Aorta (tissue), 5 donors: ENCODE measurements around the gene PRDM12. TPM values are rescaled to one million over a fixed set of nuclear protein-coding genes. Genes with fewer than 3 reads are reported as not detected.
A peak's percentile ranks its signal among the peaks of the same experiment; 100 is the strongest.

Experiments used
- ATAC-seq: fragments of 200-7000 bp; cut with Tn5 transposase; one replicate; pipeline ENCODE4 v1.9.1; 2022; ENCODE audit warnings: moderate library complexity; ENCODE audit not compliant: low FRiP score
- DNase-seq, 2 donors: peaks; one replicate each; pipeline ENCODE4 v3.0.0-alpha.2; 2020
- H3K27ac ChIP-seq, 2 donors: one replicate each; pipeline ENCODE4 v1.5.1; 2013; ENCODE audit warnings: low read length in 2 of 2, mild to moderate bottlenecking in 2 of 2, moderate library complexity in 2 of 2, control low read depth in 1 of 2, inconsistent platforms in 1 of 2, low read depth in 1 of 2
- H3K27me3 ChIP-seq, 2 donors: one replicate each; pipeline ENCODE4 v1.6.1; 2013; ENCODE audit warnings: control low read depth in 1 of 2, low read length in 1 of 2, mild to moderate bottlenecking in 1 of 2, moderate library complexity in 1 of 2; ENCODE audit not compliant: insufficient read depth in 2 of 2, control insufficient read depth in 1 of 2
- H3K36me3 ChIP-seq, 2 donors: one replicate each; pipeline ENCODE4 v1.6.1; 2013; ENCODE audit warnings: control low read depth in 1 of 2, low read length in 1 of 2, mild to moderate bottlenecking in 1 of 2; ENCODE audit not compliant: insufficient read depth in 2 of 2, control insufficient read depth in 1 of 2
- H3K4me1 ChIP-seq, 2 donors: one replicate each; pipeline ENCODE4 v1.6.1; 2013; ENCODE audit warnings: low read length in 2 of 2, control low read depth in 1 of 2, mild to moderate bottlenecking in 1 of 2, moderate library complexity in 1 of 2; ENCODE audit not compliant: insufficient read depth in 2 of 2, control insufficient read depth in 1 of 2
- H3K4me3 ChIP-seq, 2 donors: one replicate each; pipeline ENCODE4 v1.5.1; 2013; ENCODE audit warnings: low read length in 2 of 2, control low read depth in 1 of 2, mild to moderate bottlenecking in 1 of 2
- H3K9me3 ChIP-seq: one replicate; pipeline ENCODE4 v1.6.1; 2013; ENCODE audit warnings: mild to moderate bottlenecking, low read length; ENCODE audit not compliant: control insufficient read depth
- WGBS, 2 donors: extraction: QIAGEN DNeasy Blood & Tissue Kit; methylation state at CpG; one replicate each; pipeline ENCODE4 v1.1.7; 2013; 5-methylcytosine and 5-hydroxymethylcytosine counted together
- intact Hi-C, 2 donors: fragments of 100-400 bp; cut with DNase I; formaldehyde crosslinking; loops; one replicate each; pipeline versions ENCODE4 v1.14.2 to v1.15.0; 2022
- polyA plus RNA-seq, 2 donors: library from polyadenylated mRNA; stranded (reverse); fragments of 200-250 nt; gene quantifications; one replicate each; pipeline ENCODE4 v1.2.3, GENCODE V29; 2013
- total RNA-seq, 2 donors: library from RNA; stranded (reverse); fragmentation: NEBNext Ultra II Directional; extraction: Animal tissue kit (Norgen Biotek cat#: 25700); gene quantifications; one replicate each; pipeline ENCODE4 v1.2.1, GENCODE V29; 2021
- donor health status: healthy with polysubstance abuse.
- donor health status: Bipolar disorder and iron deficiency.
- donor health status: DM: no; HTN: no; CAD: no.
- donor health status: DM: no; HTN: no; CAD: no.
- donor health status: DM: yes; HTN: yes; CAD: no.

PRDM12 gene
- total and polyA plus RNA-seq, 4 donors = not detected

GRCh38 chr9:130668196-130668595 is 3.8 kb downstream of the PRDM12 start:
- no peaks in the 10 kb centered on the region for H3K9me3 ChIP-seq
- no peak overlapping the region for H3K27ac ChIP-seq
- DNase-seq (no peak), ATAC-seq (no peak)
- H3K4me3 ChIP-seq = no peak overlapping the region
- 91 to 95% methylated on average over 13 of the region's 13 CpGs for WGBS, 2 donors
- intact Hi-C loops = no loop called here
- no peaks in the 10 kb centered on the region for H3K36me3 ChIP-seq
- no peaks in the 10 kb centered on the region for H3K4me1 ChIP-seq
- H3K27me3 ChIP-seq = no peaks in the 10 kb centered on the region

DNA sequence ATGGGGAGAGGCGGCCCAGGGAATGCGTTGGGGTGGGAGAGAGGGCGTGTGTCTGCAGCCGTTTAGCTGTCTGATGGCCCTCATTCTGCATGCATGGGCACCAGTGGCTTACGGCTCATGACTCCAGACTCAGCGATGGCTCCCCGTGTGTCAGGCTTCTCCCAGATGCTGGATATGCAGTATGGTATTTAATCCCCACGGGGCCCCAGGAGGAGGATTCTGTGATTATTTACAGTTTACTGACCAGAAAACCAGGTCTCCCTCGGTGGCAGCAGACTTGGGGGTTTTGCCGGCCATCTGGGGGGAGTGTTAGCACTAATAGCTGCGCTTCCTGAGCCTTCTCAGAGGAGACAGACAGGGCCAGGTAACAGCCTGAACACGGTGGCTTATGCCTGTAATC is 4.3 kb downstream of the PRDM12 start:
- Histone ChIP-seq H3K9me3 (no peaks in the 10 kb centered on the region), H3K4me1 (no peaks in the 10 kb centered on the region), H3K27me3 (no peaks in the 10 kb centered on the region), H3K36me3 (no peaks in the 10 kb centered on the region), H3K4me3 (no peak overlapping the region), H3K27ac (no peak overlapping the region)
- no peak for ATAC-seq
- DNase-seq = no peak
- WGBS, 2 donors = 73% methylated on average over 12 of the region's 12 CpGs
- intact Hi-C loops = no loop called here

- Histone ChIP-seq H3K27ac (no peak overlapping the region), H3K4me1 (no peaks in the 10 kb centered on the region), H3K36me3 (no peaks in the 10 kb centered on the region), H3K27me3 (no peaks in the 10 kb centered on the region), H3K9me3 (no peaks in the 10 kb centered on the region), H3K4me3 (no peak overlapping the region)
- intact Hi-C loops = no loop called here
- 89 to 93% methylated on average over 4 of the region's 4 CpGs for WGBS, 2 donors
- DNase-seq (no peak), ATAC-seq (no peak)
Measured at GRCh38 chr9:130669965-130670364, 5.6 kb downstream of the PRDM12 start.

- 90 to 92% methylated on average over 6 of the region's 6 CpGs for WGBS, 2 donors
- no peaks in the 10 kb centered on the region for H3K9me3 ChIP-seq
- no peak for DNase-seq
- H3K27ac ChIP-seq = no peak overlapping the region
- intact Hi-C loops = no loop called here
- no peaks in the 10 kb centered on the region for H3K36me3 ChIP-seq
- H3K27me3 ChIP-seq = no peaks in the 10 kb centered on the region
- H3K4me1 ChIP-seq = no peaks in the 10 kb centered on the region
- no peak for ATAC-seq
- H3K4me3 ChIP-seq = no peak overlapping the region
Measured at GRCh38 chr9:130670644-130671043, 6.2 kb downstream of the PRDM12 start.

- ATAC-seq (no peak), DNase-seq (no peak)
- Histone ChIP-seq H3K9me3 (no peaks in the 10 kb centered on the region), H3K27me3 (no peaks in the 10 kb centered on the region), H3K27ac (no peak overlapping the region), H3K4me3 (no peak overlapping the region), H3K36me3 (no peaks in the 10 kb centered on the region), H3K4me1 (no peaks in the 10 kb centered on the region)
- intact Hi-C loops = no loop called here
- 93% methylated on average over 8 of the region's 8 CpGs for WGBS, 2 donors
Measured at GRCh38 chr9:130672466-130672865, 8.1 kb downstream of the PRDM12 start.

- intact Hi-C loops = no loop called here
- no peak for DNase-seq
- Histone ChIP-seq H3K36me3 (no peaks in the 10 kb centered on the region), H3K27ac (no peak overlapping the region), H3K9me3 (no peaks in the 10 kb centered on the region), H3K27me3 (no peaks in the 10 kb centered on the region), H3K4me3 (no peak overlapping the region), H3K4me1 (no peaks in the 10 kb centered on the region)
- 80 to 86% methylated on average over 12 of the region's 12 CpGs for WGBS, 2 donors
- no peak for ATAC-seq
Measured at GRCh38 chr9:130672933-130673615, 8.7 kb downstream of the PRDM12 start.

GRCh38 chr9:130675396-130675795 is 11.0 kb downstream of the PRDM12 start:
- Histone ChIP-seq H3K27ac (no peak overlapping the region), H3K4me3 (no peak overlapping the region), H3K36me3 (no peaks in the 10 kb centered on the region), H3K4me1 (no peaks in the 10 kb centered on the region), H3K9me3 (no peaks in the 10 kb centered on the region), H3K27me3 (no peaks in the 10 kb centered on the region)
- intact Hi-C loops = no loop called here
- 81 to 85% methylated on average over 13 of the region's 13 CpGs for WGBS, 2 donors
- DNase-seq (no peak), ATAC-seq (no peak)

DNA sequence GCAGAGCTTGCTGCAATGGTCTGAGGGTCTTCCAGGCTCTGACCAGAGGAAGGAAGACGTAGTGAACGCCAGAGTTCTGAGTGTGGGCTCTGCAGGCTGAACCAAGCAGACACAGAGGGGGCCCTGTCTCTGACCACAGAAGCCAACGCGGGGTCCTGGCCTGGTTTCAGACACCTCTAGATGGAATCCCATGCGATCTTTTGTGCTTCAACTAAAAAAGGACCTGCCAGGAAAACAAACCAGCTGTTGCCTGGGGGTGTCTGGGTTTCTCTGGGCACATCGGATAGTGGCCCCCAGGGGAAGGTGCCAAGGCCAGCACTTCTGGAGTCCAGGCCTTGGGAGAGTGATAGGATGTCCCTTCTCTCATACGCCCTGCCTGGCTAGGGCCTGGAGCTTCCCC is 12.9 kb downstream of the PRDM12 start:
- ATAC-seq (no peak), DNase-seq (no peak)
- intact Hi-C loops = no loop called here
- no peaks in the 10 kb centered on the region for H3K27me3 ChIP-seq
- no peaks in the 10 kb centered on the region for H3K9me3 ChIP-seq
- no peak overlapping the region for H3K4me3 ChIP-seq
- WGBS, 2 donors = 84% methylated on average over 7 of the region's 7 CpGs
- no peaks in the 10 kb centered on the region for H3K4me1 ChIP-seq
- no peaks in the 10 kb centered on the region for H3K36me3 ChIP-seq
- no peak overlapping the region for H3K27ac ChIP-seq

DNA sequence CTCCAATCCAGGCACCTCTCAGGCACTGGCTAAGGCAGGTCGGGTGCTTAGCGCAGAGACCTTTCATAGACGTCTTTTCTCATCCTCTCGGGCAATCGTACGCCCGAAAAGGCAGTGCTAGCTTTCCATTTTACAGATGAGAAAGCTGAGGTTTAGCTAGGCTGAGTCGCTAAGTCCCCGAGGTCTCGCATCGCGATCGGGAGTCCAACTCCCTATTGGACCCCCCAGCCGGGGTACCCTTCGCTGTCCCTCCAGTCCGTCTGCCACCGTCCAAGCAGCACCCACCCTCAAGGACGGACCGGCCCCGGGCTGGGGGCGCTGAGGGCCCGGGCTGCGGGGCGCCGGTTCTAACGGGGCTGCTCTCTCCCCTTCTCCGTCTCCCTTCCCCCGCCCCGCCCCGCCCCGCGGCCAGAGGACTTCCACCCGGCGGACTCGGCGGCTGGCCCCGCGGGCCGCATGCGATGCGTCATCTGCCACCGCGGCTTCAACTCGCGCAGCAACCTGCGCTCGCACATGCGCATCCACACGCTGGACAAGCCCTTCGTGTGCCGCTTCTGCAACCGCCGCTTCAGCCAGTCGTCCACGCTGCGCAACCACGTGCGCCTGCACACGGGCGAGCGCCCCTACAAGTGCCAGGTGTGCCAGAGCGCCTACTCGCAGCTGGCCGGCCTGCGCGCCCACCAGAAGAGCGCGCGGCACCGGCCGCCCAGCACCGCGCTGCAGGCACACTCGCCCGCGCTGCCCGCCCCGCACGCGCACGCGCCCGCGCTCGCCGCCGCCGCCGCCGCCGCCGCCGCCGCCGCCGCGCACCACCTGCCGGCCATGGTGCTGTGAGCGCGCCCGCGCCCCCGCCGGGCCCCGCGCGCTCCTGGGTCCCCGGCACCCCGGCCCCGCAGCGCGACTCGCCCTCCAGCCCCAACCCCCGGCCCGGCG is 16.7 kb downstream of the PRDM12 start:
- Histone ChIP-seq H3K4me1 (no peaks in the 10 kb centered on the region), H3K27me3 (no peaks in the 10 kb centered on the region), H3K27ac (no peak overlapping the region), H3K4me3 (peak overlapping the region; percentile 37 to 39), H3K36me3 (no peaks in the 10 kb centered on the region), H3K9me3 (no peaks in the 10 kb centered on the region)
- intact Hi-C loops = no loop called here
- 2 to 3% methylated on average over 63 to 116 of the region's 116 CpGs for WGBS, 2 donors
- ATAC-seq = peak; percentile 37
- DNase-seq = peak; percentile 87 to 95
